ENCODE data around the gene SSBP1. TPM values are rescaled to one million over a fixed set of nuclear protein-coding genes. Genes with fewer than 3 reads are reported as not detected.

Gene SSBP1
- total and polyA plus RNA-seq, 2 of the 4 experiments (the other 2 are of a cell fraction) = 158 to 204 TPM

GRCh38 chr7:141752634-141753033 is 14.5 kb downstream of the SSBP1 start:
- no peaks in the 10 kb centered on the region for H4K20me1 ChIP-seq (ENCODE audit: insufficient read depth, low read length)
- H3K4me1 ChIP-seq (ENCODE audit: control insufficient read depth, insufficient read depth, low read length) = no peaks in the 10 kb centered on the region
- dilution Hi-C loops (cut with HindIII; ENCODE audit: low sequenced_read_pairs, unreplicated experiment) (no loop called here), intact Hi-C loops (cut with micrococcal nuclease) (no loop called here), in situ Hi-C loops (cut with MboI; ENCODE audit: low sequenced_read_pairs) (no loop called here)
- H3K27me3 ChIP-seq (ENCODE audit: control insufficient read depth, insufficient read depth, low read length) = no peaks in the 10 kb centered on the region
- H3K56ac ChIP-seq (ENCODE audit: extremely low read depth, insufficient read depth, low read length) = no peak overlapping the region
- DNase-seq (no peak), ATAC-seq (ENCODE audit: low read depth) (no peak)
- no peak overlapping the region for H4K8ac ChIP-seq (ENCODE audit: low read depth in 2 of 2, low read length in 2 of 2)
- H3K4me3 ChIP-seq (ENCODE audit: insufficient read depth, low read depth, low read length) = no peak overlapping the region
- peaks cover 44% of the 10 kb centered on the region for H3K36me3 ChIP-seq (ENCODE audit: control insufficient read depth, insufficient read depth, low read length)
- no peak overlapping the region for H3K18ac ChIP-seq (ENCODE audit: low read depth, low read length)
- ChIA-PET CTCF (interaction anchor here (0.6 kb wide), 1 partner anchor 684 kb away, joined by 4 read pairs; no protein-coding TSS in a partner anchor), POLR2A (ENCODE audit: unreplicated experiment) (no interaction called here)
- no TSS peak for BruUV-seq (replicated peaks)
- H2AK5ac ChIP-seq (ENCODE audit: low read depth, low read length) = no peak overlapping the region
- no peaks in the 10 kb centered on the region for H3K9me1 ChIP-seq (ENCODE audit: insufficient read depth, low read length)
- no peak overlapping the region for H3K4ac ChIP-seq (ENCODE audit: low read depth, low read length)
- H3K4me2 ChIP-seq (ENCODE audit: low read depth, low read length) = no peak overlapping the region
- H4K91ac ChIP-seq (ENCODE audit: insufficient read depth, low read depth, low read length) = no peak overlapping the region
- no peaks in the 10 kb centered on the region for H3K79me1 ChIP-seq (ENCODE audit: low read depth in 1 of 2, low read length in 2 of 2)
- H2AFZ ChIP-seq (replicated peaks; ENCODE audit: low read length, poor library complexity) = no peak overlapping the region
- no peak overlapping the region for H3K23ac ChIP-seq (ENCODE audit: low read depth, low read length)
- H3K27ac ChIP-seq (ENCODE audit: insufficient read depth, low read length) = no peak overlapping the region
- no peak overlapping the region for H2BK120ac ChIP-seq (ENCODE audit: low read depth, low read length)
- H2BK20ac ChIP-seq (ENCODE audit: low read depth, low read length) = no peak overlapping the region
- H3K9ac ChIP-seq (ENCODE audit: low read depth, low read length) = no peak overlapping the region
- H2BK5ac ChIP-seq (ENCODE audit: low read depth, low read length, poor library complexity, severe bottlenecking) = no peak overlapping the region
- H3K14ac ChIP-seq (replicated peaks; ENCODE audit: low read depth, low read length) = no peak overlapping the region
- H3K9me3 ChIP-seq (ENCODE audit: control insufficient read depth, insufficient read depth, low read length) = peaks cover 15% of the 10 kb centered on the region
- H4K5ac ChIP-seq (ENCODE audit: low read depth, low read length) = no peak overlapping the region
- TF ChIP-seq CTCF (conservative IDR thresholded peaks at IDR 0.05; ENCODE audit: low read depth, low read length) (peak; percentile 6; the same call in 1 of the 2 replicates), USF2 (IDR thresholded peaks at IDR 0.05; ENCODE audit: low read depth, low read length) (no peak)
- no peak overlapping the region for H2BK15ac ChIP-seq (ENCODE audit: low read depth, low read length)
- 90% methylated on average over 2 of the region's 13 CpGs; no CpG with 5 or more reads in 1 of the 2 experiments for WGBS, 2 experiments (ENCODE audit: extremely low coverage in 2 of 2, insufficient read length in 1 of 2)
- H2AK9ac ChIP-seq (replicated peaks; ENCODE audit: low read depth, low read length, poor library complexity) = no peak overlapping the region
